Measurements from ENCODE around the gene GPATCH4.
A peak's percentile ranks its signal among the peaks of the same experiment; 100 is the strongest.

GPATCH4 gene

GRCh38 chr1:156574039-156574633 is 27.1 kb downstream of the GPATCH4 start:
- H3K27ac ChIP-seq: no peak overlapping the region
- TF ChIP-seq CTCF (IDR thresholded peaks at IDR 0.05) (no peak), ZFX (IDR thresholded peaks at IDR 0.05; ENCODE audit: borderline replicate concordance) (no peak)

GRCh38 chr1:156572663-156573018 is 28.6 kb downstream of the GPATCH4 start:
- peak overlapping the region; percentile 67; the same call in 1 of the 2 replicates for H3K27ac ChIP-seq

GRCh38 chr1:156571919-156572662 is 29.2 kb downstream of the GPATCH4 start, which contains the start of gene IQGAP3:
Gene IQGAP3 (minus strand): TSS chr1:156572565. CDS start chr1:156572529, 36 bp downstream.
- peak within 1 kb of the TSS; percentile 67 for H3K27ac ChIP-seq
- TF ChIP-seq CTCF (IDR thresholded peaks at IDR 0.05) (no peak), ZFX (IDR thresholded peaks at IDR 0.05; ENCODE audit: borderline replicate concordance) (no peak)

More at GRCh38 chr1:156572663-156573018, 28.6 kb downstream of the GPATCH4 start:
- TF ChIP-seq CTCF (IDR thresholded peaks at IDR 0.05) (no peak), ZFX (IDR thresholded peaks at IDR 0.05; ENCODE audit: borderline replicate concordance) (no peak)

- TF ChIP-seq ZFX (IDR thresholded peaks at IDR 0.05; ENCODE audit: borderline replicate concordance) (no peak), CTCF (IDR thresholded peaks at IDR 0.05) (no peak)
- peak overlapping the region; percentile 67 for H3K27ac ChIP-seq
Observed at GRCh38 chr1:156571261-156571852, 29.9 kb downstream of the GPATCH4 start.

- TF ChIP-seq CTCF (IDR thresholded peaks at IDR 0.05): no peak
- TF ChIP-seq ZFX (IDR thresholded peaks at IDR 0.05; ENCODE audit: borderline replicate concordance): no peak
Observed at GRCh38 chr1:156566436-156566835, 34.8 kb downstream of the GPATCH4 start.

GRCh38 chr1:156565519-156565918 is 35.8 kb downstream of the GPATCH4 start:
- no peak overlapping the region for H3K27ac ChIP-seq
- TF ChIP-seq CTCF (IDR thresholded peaks at IDR 0.05) (no peak), ZFX (IDR thresholded peaks at IDR 0.05; ENCODE audit: borderline replicate concordance) (no peak)

More at GRCh38 chr1:156566436-156566835, 34.8 kb downstream of the GPATCH4 start:
- no peak overlapping the region for H3K27ac ChIP-seq

Measured in 22Rv1 (cell line).